Neural cell (in vitro differentiated cells): ENCODE data around the gene PARVB. TPM values are rescaled to one million over a fixed set of nuclear protein-coding genes. Genes with fewer than 3 reads are reported as not detected.

ENCODE experiments used
- H2AFZ ChIP-seq: fragments of 200-600, 300-800 bp; sonication (generic), shearing (Covaris generic); 2 replicates; pipeline ENCODE4 v1.6.0; 2014; ENCODE audit warnings: low read depth, mild to moderate bottlenecking, antibody characterized with exemption, low read length, moderate library complexity
- H3F3A ChIP-seq: fragments of 200-600 bp; shearing (Covaris generic); 2 replicates; pipeline ENCODE4 v1.6.1; 2016; ENCODE audit warnings: mild to moderate bottlenecking, moderate library complexity, mixed read lengths, antibody characterized with exemption, low read length; ENCODE audit not compliant: insufficient read depth, poor library complexity, severe bottlenecking
- H3K27ac ChIP-seq: fragments of 200-600, 300-800 bp; sonication (generic), shearing (Covaris generic); 2 replicates; pipeline ENCODE4 v1.5.1; 2014; ENCODE audit warnings: mild to moderate bottlenecking, low read length, moderate library complexity
- H3K27me3 ChIP-seq: fragments of 300-800, 200-600 bp; sonication (generic), shearing (Covaris generic); 2 replicates; pipeline ENCODE4 v1.6.0; 2014; ENCODE audit warnings: mild to moderate bottlenecking, low read depth, low read length, moderate library complexity; ENCODE audit not compliant: insufficient read depth
- H3K36me3 ChIP-seq: fragments of 300-800, 200-600 bp; sonication (generic), shearing (Covaris generic); 2 replicates; pipeline ENCODE4 v1.5.1; 2014; ENCODE audit warnings: mild to moderate bottlenecking, antibody characterized with exemption, low read length, moderate library complexity; ENCODE audit not compliant: insufficient read depth
- H3K4me2 ChIP-seq: fragments of 300-800, 200-600 bp; sonication (generic), shearing (Covaris generic); 2 replicates; pipeline ENCODE4 v1.6.0; 2014; ENCODE audit warnings: mild to moderate bottlenecking, low read length
- H3K4me3 ChIP-seq: fragments of 300-800, 200-600 bp; sonication (generic), shearing (Covaris generic); 2 replicates; pipeline ENCODE4 v1.5.1; 2014; ENCODE audit warnings: mild to moderate bottlenecking, low read length, moderate library complexity
- H3K79me2 ChIP-seq: fragments of 200-600 bp; shearing (Covaris generic); replicated peaks from 2 replicates; pipeline ENCODE4 v1.6.0; 2014; ENCODE audit warnings: mild to moderate bottlenecking, low read length, moderate library complexity; ENCODE audit not compliant: insufficient read depth
- H3K9ac ChIP-seq: fragments of 300-800, 200-600 bp; sonication (generic), shearing (Covaris generic); 2 replicates; pipeline ENCODE4 v1.6.1; 2016; ENCODE audit warnings: mild to moderate bottlenecking, low read length, mixed read lengths
- H3K9me2 ChIP-seq: fragments of 200-600 bp; shearing (Covaris generic); 2 replicates; pipeline ENCODE4 v1.6.1; 2016; ENCODE audit warnings: mild to moderate bottlenecking, low read length, mixed read lengths; ENCODE audit not compliant: insufficient read depth
- H3K9me3 ChIP-seq: fragments of 200-600, 300-800 bp; sonication (generic), shearing (Covaris generic); 2 replicates; pipeline ENCODE4 v1.6.1; 2016; ENCODE audit warnings: mild to moderate bottlenecking, mixed run types, low read length, moderate library complexity, mixed read lengths
- H4K20me1 ChIP-seq: fragments of 200-600 bp; shearing (Covaris generic); 2 replicates; pipeline ENCODE4 v1.6.1; 2016; ENCODE audit warnings: mild to moderate bottlenecking, mixed run types; ENCODE audit not compliant: insufficient read depth
- CTCF ChIP-seq: fragments of 450-650 bp; IDR thresholded peaks from 2 replicates; pipeline ENCODE4 v1.5.1; 2014; ENCODE audit warnings: antibody characterized with exemption, mild to moderate bottlenecking, moderate library complexity; ENCODE audit not compliant: poor library complexity, severe bottlenecking
- EP300 ChIP-seq: fragments of 450-650 bp; conservative IDR thresholded peaks from 2 replicates; pipeline ENCODE4 v1.6.1; 2014; ENCODE audit warnings: antibody characterized with exemption, mild to moderate bottlenecking, moderate library complexity; ENCODE audit not compliant: poor library complexity, severe bottlenecking
- EZH2 ChIP-seq: fragments of 200-600, 300-800 bp; shearing (Covaris generic), sonication (generic); IDR thresholded peaks from 2 replicates; pipeline ENCODE4 v1.6.1; 2014; ENCODE audit warnings: antibody characterized with exemption, low read length, borderline replicate concordance, mild to moderate bottlenecking; ENCODE audit not compliant: insufficient read depth, poor library complexity, severe bottlenecking
- MXI1 ChIP-seq: fragments of 450-650 bp; conservative IDR thresholded peaks from 2 replicates; pipeline ENCODE4 v1.6.1; 2014; ENCODE audit warnings: antibody characterized with exemption, mild to moderate bottlenecking; ENCODE audit not compliant: poor library complexity, severe bottlenecking
- POLR2AphosphoS5 ChIP-seq: IDR thresholded peaks from 2 replicates; pipeline ENCODE4 v1.6.1; 2012
- RAD21 ChIP-seq: fragments of 450-650 bp; conservative IDR thresholded peaks from 2 replicates; pipeline ENCODE4 v1.6.1; 2014; ENCODE audit warnings: antibody characterized with exemption, mild to moderate bottlenecking, moderate library complexity
- REST ChIP-seq: IDR thresholded peaks from 2 replicates; pipeline ENCODE4 v1.6.1; 2012; ENCODE audit warnings: borderline replicate concordance
- SMC3 ChIP-seq: fragments of 450-650 bp; conservative IDR thresholded peaks from 2 replicates; pipeline ENCODE4 v1.6.1; 2014; ENCODE audit warnings: antibody characterized with exemption, mild to moderate bottlenecking, moderate library complexity; ENCODE audit not compliant: poor library complexity
- TAF1 ChIP-seq: IDR thresholded peaks from 2 replicates; pipeline ENCODE4 v1.6.1; 2012; ENCODE audit warnings: low read depth
- polyA plus RNA-seq: library from polyadenylated mRNA; depleted of rRNA; stranded (reverse); fragments of >200 nt; gene quantifications from 2 replicates; pipeline ENCODE4 v1.2.3, GENCODE V29; 2014

PARVB gene
- polyA plus RNA-seq, 1 donor from 2014 or later = 1.2 TPM

- H3K9me2 ChIP-seq = no peaks in the 10 kb centered on the region
- H3K79me2 ChIP-seq = no peaks in the 10 kb centered on the region
- H3K4me2 ChIP-seq = no peak overlapping the region
- H4K20me1 ChIP-seq = no peaks in the 10 kb centered on the region
- H3F3A ChIP-seq = peaks cover 3% of the 10 kb centered on the region
- TF ChIP-seq REST = no peak
- no peak for TF ChIP-seq SMC3
- TF ChIP-seq MXI1 = no peak
- no peak for TF ChIP-seq POLR2AphosphoS5
- no peak for TF ChIP-seq EZH2
- no peak overlapping the region for H2AFZ ChIP-seq
- H3K27me3 ChIP-seq = no peaks in the 10 kb centered on the region
- H3K4me3 ChIP-seq = no peak overlapping the region
- no peak overlapping the region for H3K9ac ChIP-seq
- no peak overlapping the region for H3K27ac ChIP-seq
- no peaks in the 10 kb centered on the region for H3K36me3 ChIP-seq
- no peaks in the 10 kb centered on the region for H3K9me3 ChIP-seq
These were observed 24.7 kb upstream of the PARVB start for GRCh38 chr22:43999378-43999777.

GRCh38 chr22:44000123-44000522 lies 24.0 kb upstream of the PARVB start:
- Histone ChIP-seq H3K27ac (no peak overlapping the region), H4K20me1 (no peaks in the 10 kb centered on the region), H3K9me3 (no peaks in the 10 kb centered on the region), H3K79me2 (no peaks in the 10 kb centered on the region), H3K4me3 (no peak overlapping the region), H3F3A (peaks cover 3% of the 10 kb centered on the region), H3K4me2 (no peak overlapping the region), H3K9ac (no peak overlapping the region), H2AFZ (no peak overlapping the region), H3K9me2 (no peaks in the 10 kb centered on the region), H3K36me3 (no peaks in the 10 kb centered on the region), H3K27me3 (no peaks in the 10 kb centered on the region)
- TF ChIP-seq SMC3 = no peak

DNA sequence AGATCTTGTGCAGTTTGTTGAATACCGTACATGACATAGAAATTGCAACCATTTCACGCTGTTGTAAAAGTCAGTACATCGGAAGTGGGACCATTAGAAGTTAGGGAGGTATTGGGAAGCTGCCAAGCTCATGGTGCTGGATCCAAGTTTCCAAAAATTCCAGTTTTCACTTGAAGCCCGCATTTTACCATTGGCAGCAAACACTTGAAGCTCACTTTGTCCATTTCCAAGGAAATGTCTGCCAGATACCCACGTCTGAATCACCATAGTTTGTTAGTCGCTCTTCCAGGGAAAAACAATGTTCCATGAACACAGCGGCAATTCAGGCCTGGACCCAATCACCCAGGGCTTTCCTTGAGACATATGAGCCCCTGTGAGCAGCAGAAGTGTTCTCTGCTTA lies 22.6 kb upstream of the PARVB start:
- no peak overlapping the region for H3K9ac ChIP-seq
- H3K36me3 ChIP-seq = no peaks in the 10 kb centered on the region
- TF ChIP-seq TAF1 (no peak), SMC3 (no peak), REST (no peak), EZH2 (no peak), RAD21 (no peak), CTCF (no peak), POLR2AphosphoS5 (no peak), EP300 (no peak)
- no peaks in the 10 kb centered on the region for H3K9me2 ChIP-seq
- H3K27ac ChIP-seq = no peak overlapping the region
- no peaks in the 10 kb centered on the region for H3K27me3 ChIP-seq
- H2AFZ ChIP-seq = no peak overlapping the region
- no peaks in the 10 kb centered on the region for H3K79me2 ChIP-seq
- no peaks in the 10 kb centered on the region for H4K20me1 ChIP-seq
- no peaks in the 10 kb centered on the region for H3K9me3 ChIP-seq
- H3F3A ChIP-seq = peaks cover 3% of the 10 kb centered on the region
- H3K4me2 ChIP-seq = no peak overlapping the region
- H3K4me3 ChIP-seq = no peak overlapping the region
